Astrocyte (in vitro differentiated cells and primary cell): ENCODE results near the gene ITGAV.

Source experiments
- CTCF ChIP-seq: IDR thresholded peaks from 2 replicates; pipeline ENCODE4 v1.5.1; 2011; ENCODE audit warnings: low read depth, mild to moderate bottlenecking, inconsistent platforms, low read length, moderate library complexity; ENCODE audit not compliant: insufficient read depth
- EZH2 ChIP-seq: IDR thresholded peaks from 2 replicates; pipeline ENCODE4 v1.6.1; 2012; ENCODE audit warnings: mild to moderate bottlenecking, low read length, inconsistent platforms; ENCODE audit not compliant: insufficient read depth

DNA sequence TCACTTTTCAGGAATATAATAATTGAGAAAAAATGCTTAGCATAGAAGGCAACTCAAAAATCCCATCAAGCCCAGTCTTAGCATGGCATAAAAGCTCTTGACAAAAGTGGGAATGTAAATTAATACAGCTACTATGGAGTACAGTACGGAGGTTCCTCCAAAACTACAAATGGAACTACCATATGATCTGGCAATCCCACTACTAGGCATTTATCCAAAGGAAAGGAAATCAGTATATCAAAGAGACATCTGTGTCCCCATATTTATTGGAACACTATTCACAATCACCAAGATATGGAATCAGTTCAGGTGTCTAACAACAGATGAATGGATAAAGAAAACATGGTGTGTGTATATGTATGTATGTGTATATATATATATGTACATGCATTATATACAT is 28.8 kb downstream of the ITGAV start:
- TF ChIP-seq CTCF: no peak
- TF ChIP-seq EZH2: no peak
